Heart left ventricle (tissue), 16 donors: ENCODE measurements around the gene SCEL. TPM values are rescaled to one million over a fixed set of nuclear protein-coding genes. Genes with fewer than 3 reads are reported as not detected.

Experiments used
- ATAC-seq, 4 donors: fragments of 200-7000 bp; cut with Tn5 transposase; one replicate each; pipeline ENCODE4 v1.9.1; 2020 to 2022; ENCODE audit warnings: moderate library complexity in 4 of 4, mild to moderate bottlenecking in 3 of 4, moderate number of reproducible peaks in 1 of 4
- DNase-seq, 5 donors: peaks; one replicate each; pipeline ENCODE4 v3.0.0-alpha.2; 2020
- H3K27ac ChIP-seq, 12 donors: fragments of 200-600 bp; sonication (generic) in 4 of 12; one replicate each; pipeline versions ENCODE4 v1.5.0 to v1.8.0; 2016 to 2022; ENCODE audit warnings: mild to moderate bottlenecking in 2 of 12
- H3K27me3 ChIP-seq, 9 donors: fragments of 200-600 bp; sonication (generic) in 2 of 9; one replicate each; pipeline versions ENCODE4 v1.5.1 to v1.8.0; 2016 to 2022; ENCODE audit warnings: mild to moderate bottlenecking in 3 of 9
- H3K36me3 ChIP-seq, 9 donors: fragments of 200-600 bp; sonication (generic) in 2 of 9; one replicate each; pipeline versions ENCODE4 v1.5.0 to v1.8.0; 2018 to 2022; ENCODE audit warnings: mild to moderate bottlenecking in 2 of 9
- H3K4me1 ChIP-seq, 12 donors: fragments of 200-600 bp; sonication (generic) in 4 of 12; one replicate each; pipeline versions ENCODE4 v1.5.0 to v1.8.0; 2016 to 2022; ENCODE audit warnings: mild to moderate bottlenecking in 3 of 12
- H3K4me3 ChIP-seq, 12 donors: fragments of 200-600 bp; sonication (generic) in 4 of 12; one replicate each; pipeline versions ENCODE4 v1.5.0 to v1.8.0; 2017 to 2022; ENCODE audit warnings: mild to moderate bottlenecking in 9 of 12, moderate library complexity in 4 of 12
- H3K9me3 ChIP-seq, 12 donors: fragments of 200-600 bp; sonication (generic) in 4 of 12; one replicate each; pipeline versions ENCODE4 v1.5.0 to v1.8.0; 2016 to 2022; ENCODE audit warnings: mild to moderate bottlenecking in 1 of 12
- CTCF ChIP-seq, 12 donors: fragments of 200-600 bp; sonication (generic) in 4 of 12; IDR thresholded peaks; one replicate each; pipeline versions ENCODE4 v1.5.0 to v1.8.0; 2018 to 2022; ENCODE audit warnings: antibody characterized with exemption in 12 of 12, mild to moderate bottlenecking in 5 of 12
- POLR2A ChIP-seq, 2 donors: fragments of 450-650 bp; IDR thresholded peaks; one replicate each; pipeline ENCODE4 v1.6.1; 2017; ENCODE audit warnings: antibody characterized with exemption in 2 of 2, mild to moderate bottlenecking in 2 of 2, moderate library complexity in 2 of 2
- WGBS, 4 donors: extraction: QIAGEN DNeasy Blood & Tissue Kit in 2 of 4; methylation state at CpG; one replicate each; pipeline versions ENCODE4 v1.1.5 to v1.1.7; 2013 to 2018; 5-methylcytosine and 5-hydroxymethylcytosine counted together
- intact Hi-C, 10 donors: fragments of 100-400 bp; cut with DNase I; formaldehyde crosslinking; loops; one replicate each; pipeline versions ENCODE4 v1.11.1 to v1.14.2; 2022
- long read RNA-seq, 3 donors: library from polyadenylated mRNA; unstranded; transcript quantifications; one replicate each; pipeline ENCODE4 v2.0.0, GENCODE V29; 2020 to 2021
- polyA plus RNA-seq, 2 donors: library from polyadenylated mRNA; stranded (reverse); fragments of 200-250 nt; gene quantifications; one replicate each; pipeline ENCODE4 v1.2.3, GENCODE V29; 2013
- total RNA-seq, 9 donors: library from RNA; depleted of rRNA in 2 of 9; stranded (reverse); fragments of >200 nt in 2 of 9; fragmentation: NEBNext Ultra II Directional in 3 of 9; extraction: Animal tissue kit (Norgen Biotek cat#: 25700) in 3 of 9; gene quantifications; one replicate each; pipeline versions ENCODE4 v1.1.0 to v1.2.4, GENCODE V29; 2016 to 2023
- donor health status: ischemic (EF 13 %, LVEDD 7.1; RV severe dilation, severe dysfunction).
- donor health status: healthy with polysubstance abuse.
- donor health status: DM: no; HTN: yes; CAD: no.
- donor health status: DM: no; HTN: no; CAD: no.
- donor health status: ischemic (EF 25% LVEDD 6.9; RV normal size, moderate dysfunction).
- donor health status: ischemic (EF 25% LVEDD 5.7; RV mildly dilated, moderate dysfunction).
- donor health status: healthy.
- donor health status: DM: yes; HTN: yes; CAD: no.
- donor health status: ischemic (EF 35%, LVEDD 5.7; RV mildly dilated, moderate dysfunction).
- donor health status: nonischemic (EF 11% LVEDD 7.7; RV severe dilation, severe dysfunction).
- donor health status: DM: yes; HTN: yes; CAD: no.
- donor health status: PGD.
- donor health status: ischemic (EF 29% LVEDD 5.4; RV normal size, mild dysfunction).
- donor health status: nonischemic (EF 23%, LVEDD 6.1; RV moderate dilation, normal function).

SCEL gene
- total RNA-seq = 1 to 10 TPM in 1 of 9 donors, not detected in 8; 2.0 TPM
- polyA plus RNA-seq = under 1 TPM in 1 of 2 donors, not detected in 1; 0.04 TPM
- long read RNA-seq, donor 1 = 0 reads
- long read RNA-seq, donor 2 = 0 reads
- long read RNA-seq, donor 3 = 0 reads

GRCh38 chr13:77535448-77535847, at the start of gene SCEL:
SCEL (plus strand) TSS chr13:77535706; CDS start chr13:77555876, 20,170 bp downstream.
- WGBS, 4 donors = 65 to 86% (median 70%) methylated on average over 1 of the region's 1 CpG
- ATAC-seq (no peak), DNase-seq (no peak)
- Histone ChIP-seq H3K4me1 (peaks cover 0 to 3% (median 0%) of the 10 kb centered on the region in 12 donors), H3K4me3 (no peak within 1 kb of the TSS), H3K36me3 (no peaks in the 10 kb centered on the region), H3K9me3 (no peaks in the 10 kb centered on the region), H3K27ac (no peak within 1 kb of the TSS), H3K27me3 (peaks cover 0 to 24% (median 0%) of the 10 kb centered on the region in 9 donors)
- no peak for TF ChIP-seq CTCF (IDR thresholded peaks at IDR 0.05)
- TF ChIP-seq POLR2A (IDR thresholded peaks at IDR 0.05) = no peak
- intact Hi-C loops = no loop called here

- TF ChIP-seq POLR2A (IDR thresholded peaks at IDR 0.05) (no peak), CTCF (IDR thresholded peaks at IDR 0.05) (no peak)
- Histone ChIP-seq H3K27ac (no peak overlapping the region), H3K9me3 (peaks cover 0 to 5% (median 0%) of the 10 kb centered on the region in 12 donors), H3K27me3 (no peaks in the 10 kb centered on the region), H3K4me3 (no peak overlapping the region), H3K4me1 (peaks cover 0 to 6% (median 0%) of the 10 kb centered on the region in 12 donors), H3K36me3 (no peaks in the 10 kb centered on the region)
- intact Hi-C loops = loop anchor here in 7 of 10 donors (5.0 to 10.0 kb wide), 5 partner anchors 75 to 265 kb away; no protein-coding TSS in a partner anchor
- WGBS, 4 donors = 88 to 89% (median 88%) methylated on average over 3 to 4 of the region's 4 CpGs
- no peak for ATAC-seq
- DNase-seq = no peak
These were observed 45.8 kb upstream of the SCEL start for GRCh38 chr13:77489566-77490337.

- Histone ChIP-seq H3K4me1 (peaks cover 0 to 6% (median 0%) of the 10 kb centered on the region in 12 donors), H3K27me3 (no peaks in the 10 kb centered on the region), H3K9me3 (no peaks in the 10 kb centered on the region), H3K27ac (no peak overlapping the region), H3K4me3 (no peak overlapping the region), H3K36me3 (no peaks in the 10 kb centered on the region)
- intact Hi-C loops = loop anchor here in 8 of 10 donors (2.0 to 10.0 kb wide), 5 partner anchors 72 to 262 kb away; no protein-coding TSS in a partner anchor
- DNase-seq = no peak
- peak in 10 of 12 donors; percentile 26 to 54 (median 43) for TF ChIP-seq CTCF (IDR thresholded peaks at IDR 0.05)
- TF ChIP-seq POLR2A (IDR thresholded peaks at IDR 0.05) = no peak
- 21 to 44% (median 26%) methylated on average over 1 of the region's 1 CpG for WGBS, 4 donors
- ATAC-seq = peak in 1 of 4 donors; percentile 49
These were observed 42.5 kb upstream of the SCEL start for GRCh38 chr13:77492982-77493381.

GRCh38 chr13:77494226-77494625, 41.3 kb upstream of the SCEL start:
- Histone ChIP-seq H3K4me1 (peaks cover 0 to 6% (median 0%) of the 10 kb centered on the region in 12 donors), H3K36me3 (no peaks in the 10 kb centered on the region), H3K27me3 (no peaks in the 10 kb centered on the region), H3K4me3 (no peak overlapping the region), H3K9me3 (no peaks in the 10 kb centered on the region), H3K27ac (no peak overlapping the region)
- TF ChIP-seq POLR2A (IDR thresholded peaks at IDR 0.05) (no peak), CTCF (IDR thresholded peaks at IDR 0.05) (no peak)
- DNase-seq (no peak), ATAC-seq (no peak)
- WGBS, 4 donors = 55 to 65% (median 61%) methylated on average over 3 of the region's 3 CpGs
- intact Hi-C loops = loop anchor here in 7 of 10 donors (5.0 to 10.0 kb wide), 4 partner anchors 71 to 261 kb away; no protein-coding TSS in a partner anchor
